Aorta (tissue), 5 donors: ENCODE measurements around the gene NRG3. TPM values are rescaled to one million over a fixed set of nuclear protein-coding genes. Genes with fewer than 3 reads are reported as not detected.

ENCODE experiments used
- ATAC-seq: fragments of 200-7000 bp; cut with Tn5 transposase; one replicate; pipeline ENCODE4 v1.9.1; 2022; ENCODE audit warnings: moderate library complexity; ENCODE audit not compliant: low FRiP score
- DNase-seq, 2 donors: peaks; one replicate each; pipeline ENCODE4 v3.0.0-alpha.2; 2020
- H3K27ac ChIP-seq, 2 donors: one replicate each; pipeline ENCODE4 v1.5.1; 2013; ENCODE audit warnings: low read length in 2 of 2, mild to moderate bottlenecking in 2 of 2, moderate library complexity in 2 of 2, control low read depth in 1 of 2, inconsistent platforms in 1 of 2, low read depth in 1 of 2
- H3K27me3 ChIP-seq, 2 donors: one replicate each; pipeline ENCODE4 v1.6.1; 2013; ENCODE audit warnings: control low read depth in 1 of 2, low read length in 1 of 2, mild to moderate bottlenecking in 1 of 2, moderate library complexity in 1 of 2; ENCODE audit not compliant: insufficient read depth in 2 of 2, control insufficient read depth in 1 of 2
- H3K36me3 ChIP-seq, 2 donors: one replicate each; pipeline ENCODE4 v1.6.1; 2013; ENCODE audit warnings: control low read depth in 1 of 2, low read length in 1 of 2, mild to moderate bottlenecking in 1 of 2; ENCODE audit not compliant: insufficient read depth in 2 of 2, control insufficient read depth in 1 of 2
- H3K4me1 ChIP-seq, 2 donors: one replicate each; pipeline ENCODE4 v1.6.1; 2013; ENCODE audit warnings: low read length in 2 of 2, control low read depth in 1 of 2, mild to moderate bottlenecking in 1 of 2, moderate library complexity in 1 of 2; ENCODE audit not compliant: insufficient read depth in 2 of 2, control insufficient read depth in 1 of 2
- H3K4me3 ChIP-seq, 2 donors: one replicate each; pipeline ENCODE4 v1.5.1; 2013; ENCODE audit warnings: low read length in 2 of 2, control low read depth in 1 of 2, mild to moderate bottlenecking in 1 of 2
- H3K9me3 ChIP-seq: one replicate; pipeline ENCODE4 v1.6.1; 2013; ENCODE audit warnings: mild to moderate bottlenecking, low read length; ENCODE audit not compliant: control insufficient read depth
- WGBS, 2 donors: extraction: QIAGEN DNeasy Blood & Tissue Kit; methylation state at CpG; one replicate each; pipeline ENCODE4 v1.1.7; 2013; 5-methylcytosine and 5-hydroxymethylcytosine counted together
- intact Hi-C, 2 donors: fragments of 100-400 bp; cut with DNase I; formaldehyde crosslinking; loops; one replicate each; pipeline versions ENCODE4 v1.14.2 to v1.15.0; 2022
- polyA plus RNA-seq, 2 donors: library from polyadenylated mRNA; stranded (reverse); fragments of 200-250 nt; gene quantifications; one replicate each; pipeline ENCODE4 v1.2.3, GENCODE V29; 2013
- total RNA-seq, 2 donors: library from RNA; stranded (reverse); fragmentation: NEBNext Ultra II Directional; extraction: Animal tissue kit (Norgen Biotek cat#: 25700); gene quantifications; one replicate each; pipeline ENCODE4 v1.2.1, GENCODE V29; 2021
- donor health status: healthy with polysubstance abuse.
- donor health status: Bipolar disorder and iron deficiency.
- donor health status: DM: no; HTN: no; CAD: no.
- donor health status: DM: no; HTN: no; CAD: no.
- donor health status: DM: yes; HTN: yes; CAD: no.

Gene NRG3
- total and polyA plus RNA-seq, 4 donors = 0.50 to 1.1 (median 0.84) TPM

DNA sequence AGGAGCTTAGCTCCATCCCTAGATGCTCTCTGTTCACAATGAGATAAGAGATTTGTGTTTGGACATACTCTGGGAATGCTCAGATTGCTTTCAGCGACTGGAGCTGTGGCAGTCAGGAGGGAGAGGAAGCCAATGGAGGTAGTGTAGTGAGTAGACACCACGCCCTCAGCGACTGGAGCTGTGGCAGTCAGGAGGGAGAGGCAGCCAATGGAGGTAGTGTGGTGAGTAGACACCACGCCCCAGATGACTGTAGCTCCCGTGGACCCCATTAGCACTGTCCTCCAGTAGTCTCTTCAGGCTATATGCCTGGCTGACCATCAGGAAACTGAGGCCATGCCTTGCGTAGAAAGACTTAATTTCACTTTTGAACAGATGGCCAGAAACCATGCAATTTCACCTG lies 1033.8 kb downstream of the NRG3 start:
- ATAC-seq = no peak
- Histone ChIP-seq H3K36me3 (no peaks in the 10 kb centered on the region), H3K9me3 (no peaks in the 10 kb centered on the region), H3K27ac (no peak overlapping the region), H3K4me3 (no peak overlapping the region), H3K4me1 (no peaks in the 10 kb centered on the region), H3K27me3 (no peaks in the 10 kb centered on the region)
- intact Hi-C loops = no loop called here
- 94 to 98% methylated on average over 6 of the region's 6 CpGs for WGBS, 2 donors
- DNase-seq = no peak

GRCh38 chr10:82910301-82910700 lies 1035.3 kb downstream of the NRG3 start:
- no peak for DNase-seq
- H3K27me3 ChIP-seq = no peaks in the 10 kb centered on the region
- no peak overlapping the region for H3K27ac ChIP-seq
- no peak overlapping the region for H3K4me3 ChIP-seq
- no peak for ATAC-seq
- intact Hi-C loops = no loop called here
- WGBS, 2 donors = 83 to 86% methylated on average over 3 of the region's 3 CpGs
- H3K36me3 ChIP-seq = no peaks in the 10 kb centered on the region
- no peaks in the 10 kb centered on the region for H3K9me3 ChIP-seq
- no peaks in the 10 kb centered on the region for H3K4me1 ChIP-seq

GRCh38 chr10:82914655-82915136 lies 1039.7 kb downstream of the NRG3 start:
- no peak for DNase-seq
- intact Hi-C loops = no loop called here
- Histone ChIP-seq H3K4me1 (peaks cover 3 to 4% of the 10 kb centered on the region in 2 donors), H3K4me3 (no peak overlapping the region), H3K36me3 (no peaks in the 10 kb centered on the region), H3K27me3 (no peaks in the 10 kb centered on the region), H3K27ac (no peak overlapping the region), H3K9me3 (no peaks in the 10 kb centered on the region)
- no peak for ATAC-seq

DNA sequence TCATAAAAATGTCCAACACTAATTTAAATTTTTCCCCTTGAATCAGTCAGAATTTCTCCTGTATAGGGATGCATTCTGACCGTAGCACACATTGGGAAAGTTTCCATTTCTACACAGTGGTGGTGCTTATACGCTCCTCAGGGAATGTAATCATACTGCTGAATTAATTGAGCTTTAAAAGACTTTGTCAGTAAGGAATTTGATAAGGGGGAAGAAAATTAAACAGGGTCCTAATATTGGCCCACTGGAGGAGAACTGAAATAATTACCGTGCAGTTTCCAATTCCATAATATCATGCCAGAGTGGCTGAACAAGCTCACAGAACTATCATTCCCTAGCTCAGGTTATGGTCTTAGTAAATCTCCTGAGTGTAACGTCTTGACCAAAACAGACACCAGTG lies 1041.9 kb downstream of the NRG3 start:
- Histone ChIP-seq H3K4me1 (peaks cover 3 to 4% of the 10 kb centered on the region in 2 donors), H3K27ac (no peak overlapping the region), H3K36me3 (no peaks in the 10 kb centered on the region), H3K4me3 (no peak overlapping the region), H3K9me3 (no peaks in the 10 kb centered on the region), H3K27me3 (no peaks in the 10 kb centered on the region)
- DNase-seq (no peak), ATAC-seq (no peak)
- intact Hi-C loops = no loop called here
- WGBS, 2 donors = 33 to 51% methylated on average over 4 of the region's 4 CpGs

GRCh38 chr10:82918022-82918421 lies 1043.0 kb downstream of the NRG3 start:
- intact Hi-C loops = no loop called here
- Histone ChIP-seq H3K27ac (no peak overlapping the region), H3K4me1 (peaks cover 3 to 4% of the 10 kb centered on the region in 2 donors), H3K9me3 (no peaks in the 10 kb centered on the region), H3K4me3 (no peak overlapping the region), H3K36me3 (no peaks in the 10 kb centered on the region), H3K27me3 (no peaks in the 10 kb centered on the region)
- no peak for ATAC-seq
- no peak for DNase-seq

DNA sequence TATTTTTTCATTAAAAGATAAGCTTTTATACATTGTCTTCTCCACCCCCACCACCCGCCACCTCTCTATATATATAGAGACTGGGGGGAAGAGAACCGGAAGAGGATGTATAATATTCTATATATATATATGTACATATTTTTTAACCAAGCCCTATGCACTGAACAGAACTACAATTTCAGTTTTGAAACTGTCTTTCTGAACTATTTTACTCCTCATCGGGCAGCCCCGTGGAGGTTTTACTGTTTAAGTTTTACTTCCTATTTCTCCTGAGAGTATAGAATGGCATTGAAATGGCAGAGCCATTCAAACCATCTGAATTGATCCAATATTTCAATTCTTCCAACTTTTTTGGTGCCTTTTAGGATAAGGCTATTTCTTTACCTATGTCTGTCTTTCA lies 1047.1 kb downstream of the NRG3 start:
- Histone ChIP-seq H3K4me3 (no peak overlapping the region), H3K27me3 (no peaks in the 10 kb centered on the region), H3K36me3 (no peaks in the 10 kb centered on the region), H3K4me1 (peaks cover 3 to 4% of the 10 kb centered on the region in 2 donors), H3K9me3 (no peaks in the 10 kb centered on the region), H3K27ac (no peak overlapping the region)
- ATAC-seq (no peak), DNase-seq (no peak)
- 87 to 91% methylated on average over 4 of the region's 4 CpGs for WGBS, 2 donors
- intact Hi-C loops = no loop called here

GRCh38 chr10:82922755-82923154 lies 1047.8 kb downstream of the NRG3 start:
- intact Hi-C loops = no loop called here
- no peak overlapping the region for H3K27ac ChIP-seq
- DNase-seq = no peak
- ATAC-seq = no peak
- H3K36me3 ChIP-seq = no peaks in the 10 kb centered on the region
- 91% methylated on average over 2 of the region's 2 CpGs for WGBS, 2 donors
- H3K27me3 ChIP-seq = no peaks in the 10 kb centered on the region
- H3K9me3 ChIP-seq = no peaks in the 10 kb centered on the region
- H3K4me1 ChIP-seq = peaks cover 0 to 2% of the 10 kb centered on the region in 2 donors
- no peak overlapping the region for H3K4me3 ChIP-seq

GRCh38 chr10:82924711-82925110 lies 1049.7 kb downstream of the NRG3 start:
- H3K9me3 ChIP-seq = no peaks in the 10 kb centered on the region
- intact Hi-C loops = no loop called here
- H3K4me1 ChIP-seq = no peaks in the 10 kb centered on the region
- H3K36me3 ChIP-seq = no peaks in the 10 kb centered on the region
- DNase-seq = no peak
- no peak overlapping the region for H3K4me3 ChIP-seq
- no peak overlapping the region for H3K27ac ChIP-seq
- H3K27me3 ChIP-seq = no peaks in the 10 kb centered on the region
- WGBS, 2 donors = 85 to 91% methylated on average over 1 of the region's 1 CpG
- no peak for ATAC-seq

GRCh38 chr10:82925547-82925946 lies 1050.6 kb downstream of the NRG3 start:
- WGBS, 2 donors = 44 to 50% methylated on average over 3 of the region's 3 CpGs
- DNase-seq = no peak
- Histone ChIP-seq H3K27ac (no peak overlapping the region), H3K4me1 (no peaks in the 10 kb centered on the region), H3K4me3 (no peak overlapping the region), H3K27me3 (no peaks in the 10 kb centered on the region), H3K9me3 (no peaks in the 10 kb centered on the region), H3K36me3 (no peaks in the 10 kb centered on the region)
- intact Hi-C loops = no loop called here
- no peak for ATAC-seq
